GM19025 (cell line): ENCODE data around the gene C22orf42.
"Not testable (repeated sequence)": the region's sequence is repeated elsewhere in the genome, so short reads cannot be mapped to it uniquely, and the experiment has no call there.

Experiments used
- ATAC-seq: cut with Tn5 transposase; IDR thresholded peaks from one replicate; pipeline ENCODE4 v1.9.1; 2021; ENCODE audit warnings: mild to moderate bottlenecking, low read depth, moderate library complexity; ENCODE audit not compliant: unreplicated experiment

C22orf42 gene

GRCh38 chr22:32158712-32159533 lies at the start of gene C22orf42:
C22orf42 (minus strand) TSS chr22:32159303; CDS start chr22:32159215, 88 bp downstream.
- no peak for ATAC-seq

GRCh38 chr22:32208681-32209080 lies 49.6 kb upstream of the C22orf42 start:
- ATAC-seq: no peak

- no peak for ATAC-seq
Measured at GRCh38 chr22:32207971-32208480, 48.9 kb upstream of the C22orf42 start.

- ATAC-seq: no peak
Measured at GRCh38 chr22:32206774-32207758, 48.0 kb upstream of the C22orf42 start.

GRCh38 chr22:32205974-32206773 lies 47.1 kb upstream of the C22orf42 start:
- ATAC-seq: no peak

- no peak for ATAC-seq
Measured at GRCh38 chr22:32204856-32205722, 46.0 kb upstream of the C22orf42 start, which contains the start of gene RFPL2. RFPL2 (minus strand) TSS chr22:32205073; CDS start chr22:32202451, 2,622 bp downstream.

GRCh38 chr22:32204040-32204855 lies 45.1 kb upstream of the C22orf42 start:
- no peak for ATAC-seq

- ATAC-seq: no peak
Measured at GRCh38 chr22:32203181-32204039, 44.3 kb upstream of the C22orf42 start.

- ATAC-seq: no peak
Measured at GRCh38 chr22:32202539-32203180, 43.6 kb upstream of the C22orf42 start.

- no peak for ATAC-seq
Measured at GRCh38 chr22:32202161-32202538, 43.0 kb upstream of the C22orf42 start.

- no peak for ATAC-seq
Measured at GRCh38 chr22:32200752-32201151, 41.6 kb upstream of the C22orf42 start.

- no peak for ATAC-seq
Measured at GRCh38 chr22:32199961-32200360, 40.9 kb upstream of the C22orf42 start.

- ATAC-seq: no peak
Measured at GRCh38 chr22:32199341-32199740, 40.2 kb upstream of the C22orf42 start.

GRCh38 chr22:32197553-32198226 lies 38.6 kb upstream of the C22orf42 start:
- ATAC-seq: not testable (repeated sequence)

GRCh38 chr22:32195900-32196299 lies 36.8 kb upstream of the C22orf42 start:
- not testable (repeated sequence) for ATAC-seq

GRCh38 chr22:32193346-32193745 lies 34.2 kb upstream of the C22orf42 start:
- ATAC-seq: not testable (repeated sequence)
